Neural progenitor cell (in vitro differentiated cells): Measurements from ENCODE around the gene GPR4. TPM values are rescaled to one million over a fixed set of nuclear protein-coding genes. Genes with fewer than 3 reads are reported as not detected.

Source experiments
- DNase-seq: peaks from one replicate; pipeline ENCODE4 v3.0.0-alpha.2; 2016; ENCODE audit warnings: low spot score
- H2AFZ ChIP-seq: fragments of 200-600 bp; sonication (generic); replicated peaks from 2 replicates; pipeline ENCODE4 v1.6.1; 2016; ENCODE audit warnings: antibody characterized with exemption
- H3F3A ChIP-seq: fragments of 200-600 bp; sonication (generic); 2 replicates; pipeline ENCODE4 v1.6.1; 2016; ENCODE audit warnings: antibody characterized with exemption, low read depth
- H3K27ac ChIP-seq: fragments of 200-600 bp; sonication (generic); 2 replicates; pipeline ENCODE4 v1.5.1; 2016; ENCODE audit warnings: mild to moderate bottlenecking
- H3K27me3 ChIP-seq: fragments of 200-600 bp; sonication (generic); 2 replicates; pipeline ENCODE4 v1.6.1; 2016; ENCODE audit warnings: mild to moderate bottlenecking, moderate library complexity
- H3K36me3 ChIP-seq: fragments of 200-600 bp; sonication (generic); 2 replicates; pipeline ENCODE4 v1.5.1; 2016
- H3K4me1 ChIP-seq: fragments of 200-600 bp; sonication (generic); 2 replicates; pipeline ENCODE4 v1.6.1; 2016; ENCODE audit warnings: mixed run types
- H3K4me2 ChIP-seq: fragments of 200-600 bp; sonication (generic); 2 replicates; pipeline ENCODE4 v1.6.1; 2016
- H3K4me3 ChIP-seq: fragments of 200-600 bp; sonication (generic); 2 replicates; pipeline ENCODE4 v1.5.1; 2016
- H3K79me2 ChIP-seq: fragments of 200-600 bp; sonication (generic); 2 replicates; pipeline ENCODE4 v1.6.1; 2016; ENCODE audit warnings: low read depth
- H3K9ac ChIP-seq: fragments of 200-600 bp; sonication (generic); 2 replicates; pipeline ENCODE4 v1.6.1; 2016
- H3K9me3 ChIP-seq: fragments of 200-600 bp; sonication (generic); 2 replicates; pipeline ENCODE4 v1.5.1; 2016; ENCODE audit warnings: low read depth
- H4K20me1 ChIP-seq: fragments of 200-600 bp; sonication (generic); 2 replicates; pipeline ENCODE4 v1.6.1; 2016; ENCODE audit warnings: low read depth
- H3K27ac Mint-ChIP-seq: 3 replicates; pipeline ENCODE4 v1.8.0; 2021; ENCODE audit warnings: mixed read lengths
- H3K27me3 Mint-ChIP-seq: 2 replicates; pipeline ENCODE4 v1.8.0; 2022; ENCODE audit warnings: low read depth, mild to moderate bottlenecking, inconsistent platforms, moderate library complexity, mixed read lengths; ENCODE audit not compliant: insufficient read depth
- H3K36me3 Mint-ChIP-seq: 3 replicates; pipeline ENCODE4 v1.8.0; 2021; ENCODE audit warnings: mixed read lengths
- H3K4me1 Mint-ChIP-seq: 3 replicates; pipeline ENCODE4 v1.8.0; 2021; ENCODE audit warnings: mixed read lengths
- H3K4me3 Mint-ChIP-seq: 3 replicates; pipeline ENCODE4 v1.8.0; 2021; ENCODE audit warnings: mild to moderate bottlenecking, moderate library complexity, mixed read lengths
- H3K9me3 Mint-ChIP-seq: 3 replicates; pipeline ENCODE4 v1.8.0; 2020; ENCODE audit warnings: mixed read lengths
- CTCF ChIP-seq: fragments of 200-600 bp; sonication (generic); IDR thresholded peaks from 2 replicates; pipeline ENCODE4 v1.5.1; 2017; ENCODE audit warnings: antibody characterized with exemption, mild to moderate bottlenecking
- EZH2 ChIP-seq: fragments of 200-600 bp; sonication (generic); IDR thresholded peaks from 2 replicates; pipeline ENCODE4 v1.6.1; 2017; ENCODE audit warnings: antibody characterized with exemption, mild to moderate bottlenecking, moderate library complexity
- EZH2phosphoT487 ChIP-seq: fragments of 200-600 bp; sonication (generic); IDR thresholded peaks from 2 replicates; pipeline ENCODE4 v1.6.1; 2017; ENCODE audit warnings: antibody characterized with exemption
- total RNA-seq: library from RNA; depleted of rRNA; stranded (reverse); fragments of >200 nt; gene quantifications from 2 replicates; pipeline ENCODE4 v1.2.3, GENCODE V29; 2015; ENCODE audit warnings: low replicate concordance

GPR4 gene
- total RNA-seq, 1 donor from 2014 or later: not detected

DNA sequence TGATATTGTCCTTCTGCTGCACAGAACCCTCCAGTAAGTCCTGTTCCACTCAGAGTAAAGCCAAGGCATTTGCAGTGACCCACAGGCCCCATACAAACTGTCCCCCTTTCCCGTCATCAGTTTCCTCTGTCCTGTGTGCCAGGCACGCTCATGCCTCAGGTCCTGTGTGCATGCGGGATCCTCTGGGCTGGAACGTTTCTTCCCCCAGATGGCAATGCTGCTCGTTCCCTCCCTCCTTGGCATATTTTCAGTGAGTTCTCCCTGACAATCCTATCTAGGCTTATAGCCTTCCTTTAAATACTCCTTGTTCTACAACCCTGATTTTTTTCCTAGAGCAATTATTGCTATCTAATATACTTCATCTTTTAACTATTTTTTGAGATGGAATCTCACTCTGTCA, 23.2 kb downstream of the GPR4 start:
- no peak overlapping the region for H3K27ac ChIP-seq
- Mint-ChIP-seq H3K4me1 (peaks cover 15% of the 10 kb centered on the region), H3K27me3 (peaks cover 3% of the 10 kb centered on the region), H3K4me3 (peak overlapping the region; percentile 62), H3K36me3 (peaks cover 2% of the 10 kb centered on the region), H3K27ac (peak overlapping the region; percentile 82), H3K9me3 (no peaks in the 10 kb centered on the region)
- no peaks in the 10 kb centered on the region for H4K20me1 ChIP-seq
- H3K36me3 ChIP-seq: no peaks in the 10 kb centered on the region
- no peak overlapping the region for H2AFZ ChIP-seq
- H3K9ac ChIP-seq: no peak overlapping the region
- no peak overlapping the region for H3K4me3 ChIP-seq
- no peak overlapping the region for H3K4me2 ChIP-seq
- DNase-seq: no peak
- peaks cover 4% of the 10 kb centered on the region for H3F3A ChIP-seq
- no peaks in the 10 kb centered on the region for H3K27me3 ChIP-seq
- H3K9me3 ChIP-seq: no peaks in the 10 kb centered on the region
- TF ChIP-seq CTCF: no peak
- no peak for TF ChIP-seq EZH2
- no peak for TF ChIP-seq EZH2phosphoT487
- peaks cover 37% of the 10 kb centered on the region for H3K79me2 ChIP-seq
- peaks cover 6% of the 10 kb centered on the region for H3K4me1 ChIP-seq

- H3K36me3 Mint-ChIP-seq: peaks cover 4% of the 10 kb centered on the region
- H2AFZ ChIP-seq: no peak overlapping the region
- no peak for TF ChIP-seq CTCF
- TF ChIP-seq EZH2phosphoT487: no peak
- no peak for TF ChIP-seq EZH2
- H3K4me3 ChIP-seq: no peak overlapping the region
- no peak overlapping the region for H3K9ac ChIP-seq
- H3K4me2 ChIP-seq: no peak overlapping the region
- no peak for DNase-seq
- H3K79me2 ChIP-seq: peaks cover 21% of the 10 kb centered on the region
- H3K4me3 Mint-ChIP-seq: peak overlapping the region; percentile 22
- H3K27me3 Mint-ChIP-seq: peaks cover 2% of the 10 kb centered on the region
- no peaks in the 10 kb centered on the region for H3K9me3 ChIP-seq
- H4K20me1 ChIP-seq: no peaks in the 10 kb centered on the region
- peaks cover 6% of the 10 kb centered on the region for H3K4me1 ChIP-seq
- no peaks in the 10 kb centered on the region for H3K9me3 Mint-ChIP-seq
- H3K27ac ChIP-seq: peak overlapping the region; percentile 63
- peaks cover 9% of the 10 kb centered on the region for H3K4me1 Mint-ChIP-seq
- no peaks in the 10 kb centered on the region for H3K36me3 ChIP-seq
- peaks cover 7% of the 10 kb centered on the region for H3F3A ChIP-seq
- no peaks in the 10 kb centered on the region for H3K27me3 ChIP-seq
- no peak overlapping the region for H3K27ac Mint-ChIP-seq
Measured at GRCh38 chr19:45577111-45577905, 24.7 kb downstream of the GPR4 start.

DNA sequence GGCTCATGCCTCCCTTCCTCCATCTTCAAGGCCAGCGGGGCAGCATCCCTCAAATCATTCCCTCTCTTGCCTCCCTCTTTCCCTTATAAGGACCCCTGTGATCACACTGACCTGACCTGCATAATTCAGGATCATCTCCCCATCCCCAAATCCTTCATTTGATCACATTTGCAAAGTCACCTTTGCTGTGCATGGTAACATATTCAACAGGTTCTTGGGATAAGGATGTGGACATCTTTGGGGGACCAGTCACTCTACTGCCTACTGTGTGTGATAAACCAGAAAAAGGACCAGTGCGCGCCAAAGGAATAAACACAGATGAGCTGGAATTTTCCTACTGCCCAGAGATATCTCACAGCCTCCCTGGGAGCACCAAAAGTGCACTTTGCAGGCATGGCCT, 25.3 kb downstream of the GPR4 start:
- no peak for DNase-seq
- peaks cover 6% of the 10 kb centered on the region for H3K4me1 ChIP-seq
- no peaks in the 10 kb centered on the region for H3K9me3 Mint-ChIP-seq
- H3K4me3 ChIP-seq: no peak overlapping the region
- H3K4me2 ChIP-seq: no peak overlapping the region
- H3K27ac ChIP-seq: peak overlapping the region; percentile 63
- no peak overlapping the region for H3K4me3 Mint-ChIP-seq
- H3K27me3 ChIP-seq: no peaks in the 10 kb centered on the region
- H3K36me3 ChIP-seq: no peaks in the 10 kb centered on the region
- peaks cover 2% of the 10 kb centered on the region for H3K27me3 Mint-ChIP-seq
- H2AFZ ChIP-seq: no peak overlapping the region
- H3K9ac ChIP-seq: no peak overlapping the region
- no peaks in the 10 kb centered on the region for H3K9me3 ChIP-seq
- no peak overlapping the region for H3K27ac Mint-ChIP-seq
- H3F3A ChIP-seq: peaks cover 10% of the 10 kb centered on the region
- peaks cover 3% of the 10 kb centered on the region for H3K36me3 Mint-ChIP-seq
- H3K79me2 ChIP-seq: peaks cover 16% of the 10 kb centered on the region
- TF ChIP-seq EZH2 (no peak), CTCF (no peak), EZH2phosphoT487 (no peak)
- H4K20me1 ChIP-seq: peaks cover 2% of the 10 kb centered on the region
- H3K4me1 Mint-ChIP-seq: peaks cover 8% of the 10 kb centered on the region
